HG02884 (cell line): ENCODE measurements around the gene YWHAQ.
A peak's percentile ranks its signal among the peaks of the same experiment; 100 is the strongest.
"Not testable (repeated sequence)": the region's sequence is repeated elsewhere in the genome, so short reads cannot be mapped to it uniquely, and the experiment has no call there.

ENCODE experiments used
- ATAC-seq: cut with Tn5 transposase; IDR thresholded peaks from one replicate; pipeline ENCODE4 v1.9.1; 2021; ENCODE audit warnings: mild to moderate bottlenecking, moderate library complexity; ENCODE audit not compliant: unreplicated experiment

The YWHAQ gene

DNA sequence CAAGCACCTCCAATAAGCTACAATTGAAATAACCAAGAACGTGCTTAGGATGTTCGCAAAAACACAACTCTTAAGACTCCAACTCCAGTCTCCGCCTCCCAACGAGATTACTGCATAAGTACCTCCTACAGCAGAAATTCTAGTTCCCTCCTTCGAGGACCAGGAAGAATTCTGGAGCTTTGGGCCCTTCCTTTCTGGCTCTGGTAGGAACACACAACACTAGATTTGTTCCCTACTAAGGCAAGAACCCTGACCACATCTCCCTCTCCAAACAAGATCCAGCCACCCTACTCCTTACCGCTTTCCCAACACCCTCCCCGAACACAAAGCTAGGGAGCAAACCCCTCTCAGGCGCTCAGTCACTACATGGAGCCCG is 75.9 kb downstream of the YWHAQ start:
- ATAC-seq: no peak

DNA sequence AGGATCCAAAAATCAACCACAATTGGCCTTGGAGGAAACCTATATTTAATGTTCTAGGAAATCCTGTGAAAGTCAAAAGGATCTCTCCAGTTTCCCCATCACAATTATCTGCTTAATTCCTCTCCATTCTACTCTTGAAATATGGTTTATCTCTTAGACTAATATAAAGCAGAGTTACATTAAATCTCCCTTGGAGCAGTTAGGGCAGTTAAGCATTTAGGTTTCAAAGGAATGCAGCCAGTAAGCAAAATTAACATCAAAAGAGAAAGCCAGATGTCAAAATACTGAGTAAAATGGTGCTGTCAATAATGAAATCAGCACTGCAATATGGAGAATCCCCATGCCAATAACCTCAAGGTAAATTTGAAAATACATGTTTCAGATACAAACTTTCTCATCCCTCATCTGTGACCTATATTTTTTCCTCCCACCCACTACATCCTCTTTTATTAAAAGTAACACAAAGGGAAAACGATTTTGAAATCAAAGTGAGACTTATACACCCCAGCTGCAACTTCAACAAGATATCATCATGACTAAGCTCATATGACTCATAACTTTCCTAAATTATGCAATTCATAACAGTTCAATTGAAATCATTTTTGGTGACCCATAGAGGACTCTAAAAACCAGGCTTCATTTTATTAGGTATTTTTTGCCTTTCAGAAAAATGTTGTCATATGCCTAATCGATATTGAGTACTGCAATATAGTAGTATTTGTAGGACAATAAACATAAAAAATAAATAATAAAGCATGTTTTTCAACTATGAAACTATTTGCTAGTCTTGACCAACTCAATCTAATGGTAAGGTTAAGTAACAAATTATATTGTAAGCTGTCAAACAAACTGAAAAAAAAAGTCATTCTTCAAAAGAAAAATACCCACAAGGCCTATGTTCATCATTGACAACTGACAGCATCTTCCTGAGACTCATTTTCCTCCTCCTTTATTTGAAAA is 78.3 kb downstream of the YWHAQ start:
- ATAC-seq: no peak

DNA sequence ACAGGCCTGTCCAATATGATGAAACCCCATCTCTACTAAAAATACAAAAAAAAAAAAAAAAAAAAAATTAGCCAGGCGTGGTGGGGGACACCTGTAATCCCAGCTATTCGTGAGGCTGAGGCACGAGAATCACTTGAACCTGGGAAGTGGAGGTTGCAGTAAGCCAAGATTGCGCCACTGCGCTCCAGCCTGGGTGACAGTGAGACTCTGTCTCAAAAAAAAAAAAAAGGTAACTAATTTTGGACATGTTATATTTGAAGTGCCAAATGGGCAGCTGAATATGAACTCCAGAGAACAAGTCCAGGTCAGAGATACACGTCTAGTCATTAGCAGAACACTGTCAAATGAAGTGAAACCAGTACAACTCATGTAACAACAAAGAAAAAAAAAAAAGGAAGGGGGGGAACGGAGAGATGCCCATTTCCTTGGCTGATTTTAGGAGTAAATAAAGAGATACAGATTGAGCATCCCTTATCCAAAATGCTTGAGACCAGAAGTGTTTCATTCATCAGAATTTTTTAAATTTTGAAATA is 79.9 kb downstream of the YWHAQ start:
- ATAC-seq: not testable (repeated sequence)

DNA sequence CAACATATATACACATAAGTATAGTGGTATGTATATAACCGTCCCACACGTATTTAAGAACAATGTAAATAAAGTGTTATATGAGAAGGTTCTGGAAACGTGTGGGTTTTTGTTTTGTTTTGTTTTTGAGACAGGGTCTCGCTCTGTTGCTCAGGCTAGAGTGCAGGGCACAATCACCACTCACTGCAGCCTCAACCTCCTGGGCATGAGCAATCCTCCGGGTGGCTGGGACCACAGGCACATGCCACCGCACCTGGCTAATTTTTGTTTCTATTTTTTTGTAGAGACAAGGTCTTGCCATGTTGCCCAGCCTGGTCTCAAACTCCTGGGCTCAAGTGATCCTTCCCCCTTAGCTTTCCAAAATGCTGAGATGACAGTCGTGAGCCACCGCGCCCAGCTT is 81.4 kb downstream of the YWHAQ start:
- ATAC-seq: no peak

DNA sequence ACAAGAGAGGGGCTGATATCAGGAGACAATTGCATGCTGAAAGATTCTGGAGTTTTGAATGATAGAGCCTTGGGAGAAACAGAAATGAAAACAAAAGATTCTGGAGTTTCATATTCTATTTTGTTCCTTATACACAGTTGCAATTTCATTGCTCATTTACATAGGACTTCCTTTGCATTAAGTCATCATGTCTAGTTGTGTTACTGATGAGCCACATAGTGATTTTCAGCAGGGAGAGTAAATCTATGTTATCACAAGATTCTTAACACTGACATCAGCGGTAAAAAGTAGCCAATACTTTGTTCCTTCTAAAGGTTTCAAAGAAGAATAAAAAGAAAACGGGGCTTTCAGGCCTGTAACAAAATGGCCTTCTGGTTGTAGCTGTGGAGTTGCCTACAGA is 82.3 kb downstream of the YWHAQ start:
- ATAC-seq: peak; percentile 46

DNA sequence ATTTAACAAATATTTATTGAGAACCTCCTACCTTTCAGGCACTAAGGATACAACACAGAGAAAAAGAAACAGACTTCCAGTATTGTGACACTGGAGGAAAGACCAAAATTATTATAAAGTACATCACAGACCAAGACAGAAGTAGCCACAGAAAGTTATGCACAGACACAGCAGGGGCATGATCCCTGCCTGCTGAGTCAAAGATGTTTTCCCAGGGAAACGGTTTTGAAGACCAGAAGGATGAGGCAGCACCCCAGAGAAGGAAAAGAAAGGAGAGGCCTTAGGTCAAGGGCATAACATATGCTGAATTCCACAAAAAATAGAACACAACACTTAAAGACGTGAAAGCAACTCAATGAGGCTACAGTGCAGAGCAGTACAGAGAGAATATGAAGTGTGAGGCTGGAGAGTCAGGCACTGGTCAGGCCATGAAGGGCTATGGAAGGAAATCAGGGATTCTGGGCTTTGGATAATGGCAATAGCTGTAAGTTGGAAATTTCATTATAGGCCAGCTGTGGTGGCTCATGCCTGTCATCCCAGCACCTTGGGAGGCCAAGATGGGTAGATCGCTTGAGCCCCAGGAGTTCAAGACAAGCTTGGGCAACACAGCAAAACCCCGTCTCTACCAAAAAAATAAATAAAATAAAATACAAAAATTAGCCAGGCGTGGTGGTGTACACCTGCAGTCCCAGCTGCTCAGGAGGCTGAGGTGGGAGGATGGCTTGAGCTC is 83.4 kb downstream of the YWHAQ start:
- no peak for ATAC-seq

DNA sequence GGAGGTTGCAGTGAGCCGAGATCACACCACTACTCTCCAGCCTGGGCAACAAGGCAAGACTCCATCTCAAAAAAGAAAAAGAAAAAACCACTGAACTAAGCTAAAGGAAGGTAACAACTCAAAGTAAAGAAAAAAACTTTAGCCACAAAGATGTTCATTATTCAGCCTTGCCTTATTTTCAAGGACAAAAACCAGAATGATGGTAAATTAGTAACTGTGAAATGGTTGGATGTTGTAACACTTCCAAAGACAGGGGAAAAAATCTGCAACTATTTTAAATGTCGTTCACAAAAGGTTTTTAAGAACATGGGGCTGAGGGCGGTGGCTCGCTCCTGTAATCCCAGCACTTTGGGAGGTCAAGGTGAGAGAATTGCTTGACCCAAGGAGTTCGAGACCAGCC is 85.3 kb downstream of the YWHAQ start:
- ATAC-seq: no peak

DNA sequence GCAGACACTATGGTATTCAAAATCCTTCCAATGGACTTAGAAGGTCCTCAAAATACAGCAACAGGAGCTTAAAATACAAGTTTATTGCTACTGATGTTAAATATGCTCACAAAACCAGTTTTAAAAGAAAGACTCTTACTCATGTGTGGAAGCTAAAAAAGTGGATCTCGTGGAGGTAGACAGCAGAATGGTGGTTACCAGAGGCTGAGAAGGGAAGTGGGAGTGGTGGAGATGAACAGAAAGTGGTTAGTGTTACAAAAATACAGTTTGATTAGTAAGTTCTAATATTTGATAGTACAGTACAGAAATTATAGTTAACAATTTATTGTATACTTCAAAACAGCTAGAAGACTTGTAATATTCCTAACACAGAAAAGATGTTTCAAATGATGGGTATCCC is 87.2 kb downstream of the YWHAQ start:
- no peak for ATAC-seq

DNA sequence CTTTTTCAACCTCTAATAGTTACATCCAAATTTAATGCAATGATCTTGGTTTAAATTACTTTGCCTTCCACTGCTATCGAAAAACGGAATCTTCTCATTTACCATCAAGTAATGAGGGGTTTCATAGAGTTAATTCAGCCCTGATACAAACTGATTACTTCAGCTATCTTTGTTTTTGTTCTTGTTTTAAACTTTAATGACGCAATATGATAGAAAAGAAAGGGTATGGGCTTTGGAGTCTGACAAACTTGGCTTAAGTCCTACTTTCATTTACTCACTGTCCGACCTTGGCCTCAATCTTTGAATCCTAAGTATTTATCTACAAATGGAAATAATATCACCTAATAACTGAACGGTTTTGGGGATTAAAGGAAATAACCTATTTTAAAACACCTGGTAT is 91.3 kb downstream of the YWHAQ start:
- ATAC-seq: no peak

DNA sequence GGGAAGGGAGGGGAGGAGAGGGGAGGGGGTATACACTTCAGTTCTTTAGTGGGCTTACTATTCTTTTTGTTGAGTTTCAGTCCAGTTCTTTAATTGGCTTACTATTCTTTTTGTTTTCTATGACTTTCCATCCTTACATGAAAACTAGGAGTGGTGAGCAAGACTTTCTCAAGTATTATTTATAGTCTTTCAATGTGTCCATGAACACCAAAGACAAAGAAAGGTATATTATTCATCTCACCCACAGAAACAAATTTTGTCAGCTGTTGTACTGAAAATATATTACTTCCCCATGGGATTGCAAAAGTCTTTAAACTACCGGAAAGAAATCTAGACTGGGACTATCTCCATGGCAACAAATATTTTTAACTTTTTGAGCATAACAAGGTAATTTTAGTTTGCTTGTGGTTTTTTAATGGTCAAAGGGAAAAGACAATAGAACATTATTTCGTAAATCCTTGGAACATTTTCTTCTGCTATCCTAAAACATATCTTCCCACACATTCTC is 92.7 kb downstream of the YWHAQ start:
- ATAC-seq: no peak

DNA sequence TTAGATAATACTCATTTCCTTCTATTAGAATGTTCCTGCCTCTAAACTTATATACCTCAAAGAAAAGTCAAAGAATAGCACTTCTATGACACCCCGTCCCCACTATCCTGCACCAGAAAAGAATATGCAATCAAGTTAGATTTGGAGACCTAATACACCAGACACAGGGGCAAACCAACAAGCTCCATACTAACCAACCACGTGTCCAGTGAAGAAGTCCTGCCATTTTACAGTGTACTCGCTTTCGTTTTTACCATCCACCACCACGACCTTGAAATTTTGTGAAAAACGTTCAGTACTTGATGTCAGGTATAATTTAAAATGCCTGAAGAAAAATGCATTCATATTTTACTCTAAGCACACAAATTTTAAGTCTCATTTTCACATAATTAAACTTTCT is 94.3 kb downstream of the YWHAQ start:
- no peak for ATAC-seq

DNA sequence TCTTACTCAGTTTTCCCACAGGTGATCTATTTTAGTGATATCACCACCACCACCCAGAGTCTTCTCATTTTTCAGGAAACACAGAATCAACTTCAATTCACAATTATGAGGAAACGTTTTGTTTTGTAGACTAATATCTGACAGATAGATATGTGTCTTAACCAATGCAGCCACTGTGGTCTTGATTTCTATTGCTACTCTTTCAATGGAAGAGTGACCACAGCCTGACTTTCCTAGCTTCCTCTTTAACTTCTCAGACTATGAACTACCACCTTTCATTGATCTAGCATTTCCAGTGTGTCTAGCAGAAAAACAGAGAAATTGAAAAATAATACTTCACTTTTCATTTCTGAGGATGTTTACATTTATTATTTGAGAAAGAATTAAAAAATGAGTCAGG is 95.6 kb downstream of the YWHAQ start:
- no peak for ATAC-seq
